PFSK-1 (cell line): ENCODE measurements around the gene INPP5D.

Experiments
- FOXP2 ChIP-seq: optimal IDR thresholded peaks from 2 replicates; pipeline ENCODE3; 2011; ENCODE audit warnings: borderline replicate concordance, control low read depth, inconsistent platforms; ENCODE audit not compliant: insufficient read depth; ENCODE audit errors: extremely low read length, extremely low read depth
- POLR2AphosphoS5 ChIP-seq: IDR thresholded peaks from 2 replicates; pipeline ENCODE4 v1.6.1; 2012; ENCODE audit warnings: low read depth, mild to moderate bottlenecking, control low read depth, low read length, moderate library complexity
- REST ChIP-seq, 2 experiments: IDR thresholded peaks; 2 replicates each; pipeline versions ENCODE4 v1.6.1 to v1.8.0; 2011 to 2012; ENCODE audit warnings: low read depth in 2 of 2, low read length in 2 of 2, control low read depth in 1 of 2, inconsistent platforms in 1 of 2, mild to moderate bottlenecking in 1 of 2, moderate library complexity in 1 of 2; ENCODE audit not compliant: insufficient read depth in 1 of 2
- TAF1 ChIP-seq: IDR thresholded peaks from 2 replicates; pipeline ENCODE4 v1.6.1; 2012; ENCODE audit warnings: low read length, control low read depth, borderline replicate concordance; ENCODE audit not compliant: insufficient read depth

- TF ChIP-seq REST (IDR thresholded peaks at IDR 0.05; ENCODE audit: insufficient read depth in 1 of 2, low read depth in 2 of 2, low read length in 2 of 2), result no peak
- TF ChIP-seq POLR2AphosphoS5, result no peak
- no peak for TF ChIP-seq TAF1
- TF ChIP-seq FOXP2, result no peak
Observed at GRCh38 chr2:233173115-233173514, 113.0 kb downstream of the INPP5D start.
